HAP-1 (cell line): ENCODE measurements around the gene CDK18.
"Not testable (repeated sequence)": the region's sequence is repeated elsewhere in the genome, so short reads cannot be mapped to it uniquely, and the experiment has no call there.

Experiments
- DNase-seq, 2 experiments: peaks; one replicate each; pipeline ENCODE4 v3.0.0-alpha.2; 2016 to 2020; ENCODE audit warnings: low spot score in 2 of 2
- H3K27me3 ChIP-seq: fragments of 250-450 bp; sonication (Bioruptor Pico); 2 replicates; pipeline ENCODE4 v1.5.1; 2020; ENCODE audit warnings: low read depth, mild to moderate bottlenecking, moderate library complexity
- H3K36me3 ChIP-seq: fragments of 250-450 bp; sonication (Bioruptor Pico); replicated peaks from 2 replicates; pipeline ENCODE4 v1.5.1; 2020; ENCODE audit warnings: mild to moderate bottlenecking
- H3K4me1 ChIP-seq: fragments of 250-450 bp; sonication (Bioruptor Pico); 2 replicates; pipeline ENCODE4 v1.5.1; 2020; ENCODE audit warnings: mild to moderate bottlenecking
- H3K4me3 ChIP-seq: fragments of 250-450 bp; sonication (Bioruptor Pico); 2 replicates; pipeline ENCODE4 v1.5.1; 2020; ENCODE audit warnings: mild to moderate bottlenecking, moderate library complexity
- H3K9me3 ChIP-seq: fragments of 250-450 bp; sonication (Bioruptor Pico); 2 replicates; pipeline ENCODE4 v1.5.1; 2020; ENCODE audit warnings: mild to moderate bottlenecking, moderate library complexity
- in situ Hi-C: fragments of 300-500 bp; cut with MboI; formaldehyde crosslinking; loops from 3 replicates; pipeline ENCODE4 v1.14.3; 2020; ENCODE audit warnings: low sequenced_read_pairs, inconsistent platforms, mixed read lengths

CDK18 gene

GRCh38 chr1:205474571-205474970 is 29.9 kb upstream of the CDK18 start:
- in situ Hi-C loops, result no loop called here
- peaks cover 8% of the 10 kb centered on the region; the same call in 1 of the 2 replicates for H3K9me3 ChIP-seq
- peaks cover 9% of the 10 kb centered on the region for H3K27me3 ChIP-seq
- H3K4me3 ChIP-seq, result no peak overlapping the region
- no peaks in the 10 kb centered on the region for H3K4me1 ChIP-seq
- H3K36me3 ChIP-seq, result no peaks in the 10 kb centered on the region
- no peak for DNase-seq

- Histone ChIP-seq H3K9me3 (peaks cover 8% of the 10 kb centered on the region; the same call in 1 of the 2 replicates), H3K27me3 (peaks cover 9% of the 10 kb centered on the region), H3K4me3 (no peak overlapping the region), H3K36me3 (no peaks in the 10 kb centered on the region), H3K4me1 (no peaks in the 10 kb centered on the region)
- no peak for DNase-seq
- in situ Hi-C loops, result no loop called here
Measured at GRCh38 chr1:205475855-205476254, 28.6 kb upstream of the CDK18 start.

- H3K27me3 ChIP-seq, result peaks cover 13% of the 10 kb centered on the region
- no peaks in the 10 kb centered on the region for H3K36me3 ChIP-seq
- no peak for DNase-seq
- H3K9me3 ChIP-seq, result peaks cover 8% of the 10 kb centered on the region; the same call in 1 of the 2 replicates
- H3K4me1 ChIP-seq, result peaks cover 1% of the 10 kb centered on the region; the same call in 1 of the 2 replicates
- H3K4me3 ChIP-seq, result no peak overlapping the region
- in situ Hi-C loops, result no loop called here
Measured at GRCh38 chr1:205476648-205477047, 27.8 kb upstream of the CDK18 start.

DNA sequence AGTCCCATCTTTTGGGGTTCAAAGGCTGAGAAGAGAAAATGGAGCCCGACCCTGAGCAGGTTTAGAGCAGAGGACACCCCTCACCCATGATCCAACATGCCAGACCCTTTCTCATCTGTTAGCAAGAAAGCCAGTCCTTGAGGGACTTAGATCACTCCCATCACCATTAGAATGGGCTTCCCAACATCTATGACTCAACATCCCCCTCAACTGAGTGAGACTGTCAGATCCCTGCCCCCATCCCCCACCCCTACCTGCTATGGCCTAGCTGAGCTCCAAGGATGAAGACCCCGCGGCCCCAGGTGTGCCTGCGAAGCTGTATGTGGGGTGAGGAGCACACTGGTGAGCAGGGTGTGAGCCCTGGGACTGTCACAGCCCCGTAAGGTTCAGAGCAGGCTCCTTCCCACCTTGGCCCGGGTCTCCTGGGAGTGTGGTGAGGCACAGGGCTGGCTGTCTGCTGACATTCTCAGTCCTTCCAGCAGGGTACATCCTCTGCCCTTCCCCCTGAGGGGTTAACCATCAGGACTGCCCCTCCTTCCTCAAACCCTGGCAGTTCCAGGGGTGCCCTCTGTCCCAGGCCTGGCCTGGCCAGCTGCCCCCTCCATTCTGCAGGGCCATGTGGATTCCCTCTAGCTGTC is 27.2 kb upstream of the CDK18 start:
- in situ Hi-C loops, result no loop called here
- Histone ChIP-seq H3K4me3 (no peak overlapping the region), H3K9me3 (peaks cover 8% of the 10 kb centered on the region; the same call in 1 of the 2 replicates), H3K27me3 (peaks cover 11% of the 10 kb centered on the region), H3K4me1 (peaks cover 5% of the 10 kb centered on the region), H3K36me3 (no peaks in the 10 kb centered on the region)
- DNase-seq, result no peak

DNA sequence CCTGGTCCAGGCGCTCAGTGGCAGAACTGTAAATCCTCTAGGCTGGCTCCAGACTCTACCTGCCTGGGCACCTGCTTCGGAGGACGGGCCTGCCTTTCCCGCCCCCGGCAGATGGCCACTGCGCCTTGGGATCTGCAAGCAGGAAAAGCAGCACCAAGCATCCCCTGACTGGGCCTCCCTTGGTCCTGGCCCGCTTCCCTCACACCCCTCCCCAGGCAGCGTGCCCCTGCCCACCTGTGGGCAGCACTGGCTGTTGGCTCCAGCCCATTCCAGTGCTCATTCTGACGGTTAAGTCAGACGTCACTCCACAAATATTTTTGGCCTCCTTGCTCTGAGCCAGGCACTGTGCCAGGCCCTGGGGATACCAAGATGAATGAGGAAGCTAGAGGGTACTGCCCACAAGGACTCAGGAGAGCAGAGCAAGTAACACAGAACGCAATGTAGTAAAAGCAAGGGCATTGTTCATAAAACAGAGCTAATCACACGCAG is 26.7 kb upstream of the CDK18 start:
- no peaks in the 10 kb centered on the region for H3K36me3 ChIP-seq
- H3K4me1 ChIP-seq, result peaks cover 5% of the 10 kb centered on the region
- peaks cover 9% of the 10 kb centered on the region for H3K27me3 ChIP-seq
- DNase-seq, result no peak
- H3K9me3 ChIP-seq, result peaks cover 8% of the 10 kb centered on the region; the same call in 1 of the 2 replicates
- H3K4me3 ChIP-seq, result no peak overlapping the region
- in situ Hi-C loops, result no loop called here

- DNase-seq, H3K4me3 ChIP-seq, H3K9me3 ChIP-seq, H3K4me1 ChIP-seq, H3K36me3 ChIP-seq, in situ Hi-C loops: not testable (repeated sequence)
- H3K27me3 ChIP-seq, result peaks cover 16% of the 10 kb centered on the region
Measured at GRCh38 chr1:205478985-205479384, 25.5 kb upstream of the CDK18 start.

DNA sequence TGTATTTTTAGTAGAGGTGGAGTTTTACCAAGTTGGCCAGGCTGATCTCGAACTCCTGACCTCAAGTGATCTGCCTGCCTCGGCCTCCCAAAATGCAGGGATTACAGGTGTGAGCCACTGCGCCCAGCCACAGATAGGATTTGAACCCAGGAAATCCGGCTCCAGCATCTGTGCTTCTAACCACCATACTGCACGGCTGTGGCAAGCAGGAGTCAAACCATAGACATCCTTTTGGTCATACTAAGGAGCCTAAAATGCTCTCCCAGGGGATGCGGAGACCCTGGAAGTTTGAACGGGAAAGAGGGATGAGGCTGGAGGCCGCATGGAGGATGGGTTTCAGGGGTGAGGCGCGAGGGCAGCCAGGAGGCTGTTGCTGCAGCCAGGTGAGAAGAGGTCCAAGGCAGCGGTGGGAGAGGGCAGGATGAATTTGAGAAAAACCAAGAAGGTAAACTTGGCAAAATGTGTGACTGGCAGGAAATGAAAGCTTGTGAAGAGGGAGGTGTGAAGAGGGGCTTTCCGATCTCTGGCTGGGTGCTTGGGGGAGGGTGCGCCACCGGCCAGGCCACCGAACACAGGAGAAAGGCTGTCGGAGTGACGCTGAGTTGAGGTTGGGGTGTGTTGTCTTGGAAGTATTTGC is 24.0 kb upstream of the CDK18 start:
- DNase-seq, result no peak
- Histone ChIP-seq H3K36me3 (no peaks in the 10 kb centered on the region), H3K9me3 (no peaks in the 10 kb centered on the region), H3K27me3 (peaks cover 16% of the 10 kb centered on the region), H3K4me1 (peaks cover 5% of the 10 kb centered on the region), H3K4me3 (no peak overlapping the region)
- in situ Hi-C loops, result loop anchor here (10.0 kb wide), 1 partner anchor 206 kb away; no protein-coding TSS in a partner anchor

GRCh38 chr1:205481218-205481617 is 23.3 kb upstream of the CDK18 start:
- Histone ChIP-seq H3K36me3 (no peaks in the 10 kb centered on the region), H3K4me3 (no peak overlapping the region), H3K27me3 (peaks cover 16% of the 10 kb centered on the region), H3K4me1 (peaks cover 5% of the 10 kb centered on the region), H3K9me3 (no peaks in the 10 kb centered on the region)
- no peak for DNase-seq
- in situ Hi-C loops, result loop anchor here (10.0 kb wide), 1 partner anchor 206 kb away; no protein-coding TSS in a partner anchor

GRCh38 chr1:205481629-205482151 is 22.8 kb upstream of the CDK18 start:
- Histone ChIP-seq H3K4me1 (peaks cover 5% of the 10 kb centered on the region), H3K27me3 (peaks cover 16% of the 10 kb centered on the region), H3K4me3 (no peak overlapping the region), H3K36me3 (no peaks in the 10 kb centered on the region), H3K9me3 (no peaks in the 10 kb centered on the region)
- DNase-seq, result peak; percentile 41 to 65
- in situ Hi-C loops, result loop anchor here (10.0 kb wide), 1 partner anchor 207 kb away; no protein-coding TSS in a partner anchor

GRCh38 chr1:205482587-205482986 is 21.9 kb upstream of the CDK18 start:
- in situ Hi-C loops, result loop anchor here (10.0 kb wide), 1 partner anchor 208 kb away; no protein-coding TSS in a partner anchor
- not testable (repeated sequence) for H3K9me3 ChIP-seq, DNase-seq, H3K4me1 ChIP-seq, H3K36me3 ChIP-seq, H3K4me3 ChIP-seq
- peaks cover 16% of the 10 kb centered on the region for H3K27me3 ChIP-seq

GRCh38 chr1:205483372-205483771 is 21.1 kb upstream of the CDK18 start:
- Histone ChIP-seq H3K27me3 (peaks cover 16% of the 10 kb centered on the region), H3K4me3 (no peak overlapping the region), H3K4me1 (peaks cover 5% of the 10 kb centered on the region), H3K9me3 (no peaks in the 10 kb centered on the region), H3K36me3 (no peaks in the 10 kb centered on the region)
- in situ Hi-C loops, result loop anchor here (10.0 kb wide), 1 partner anchor 209 kb away; no protein-coding TSS in a partner anchor
- DNase-seq, result no peak

GRCh38 chr1:205484985-205485967 is 19.2 kb upstream of the CDK18 start:
- in situ Hi-C loops, result loop anchor here (5.0 to 10.0 kb wide), 4 partner anchors 37 to 210 kb away; no protein-coding TSS in a partner anchor
- Histone ChIP-seq H3K36me3 (no peaks in the 10 kb centered on the region), H3K27me3 (peaks cover 16% of the 10 kb centered on the region), H3K4me3 (no peak overlapping the region), H3K9me3 (no peaks in the 10 kb centered on the region), H3K4me1 (peaks cover 5% of the 10 kb centered on the region)
- DNase-seq, result peak; percentile 66 to 80

GRCh38 chr1:205486258-205486657 is 18.2 kb upstream of the CDK18 start:
- in situ Hi-C loops, result loop anchor here (5.0 to 10.0 kb wide), 4 partner anchors 36 to 211 kb away; no protein-coding TSS in a partner anchor
- Histone ChIP-seq H3K9me3 (no peaks in the 10 kb centered on the region), H3K27me3 (peaks cover 15% of the 10 kb centered on the region), H3K4me3 (no peak overlapping the region), H3K36me3 (no peaks in the 10 kb centered on the region), H3K4me1 (peaks cover 5% of the 10 kb centered on the region)
- no peak for DNase-seq
